MM.1S (cell line): ENCODE results near the gene PAQR5.

Source experiments
- EZH2phosphoT487 ChIP-seq: fragments of 300-600 bp; sonication (generic); IDR thresholded peaks from 2 replicates; pipeline ENCODE4 v1.6.1; 2018; ENCODE audit warnings: antibody characterized with exemption, low read length
- TF ChIP-seq, protein P1 (sequence below): fragments of 300-600 bp; sonication (generic); IDR thresholded peaks from 2 replicates; pipeline ENCODE4 v1.5.1; 2016; ENCODE audit warnings: antibody characterized with exemption, low read length, mixed read lengths

DNA sequence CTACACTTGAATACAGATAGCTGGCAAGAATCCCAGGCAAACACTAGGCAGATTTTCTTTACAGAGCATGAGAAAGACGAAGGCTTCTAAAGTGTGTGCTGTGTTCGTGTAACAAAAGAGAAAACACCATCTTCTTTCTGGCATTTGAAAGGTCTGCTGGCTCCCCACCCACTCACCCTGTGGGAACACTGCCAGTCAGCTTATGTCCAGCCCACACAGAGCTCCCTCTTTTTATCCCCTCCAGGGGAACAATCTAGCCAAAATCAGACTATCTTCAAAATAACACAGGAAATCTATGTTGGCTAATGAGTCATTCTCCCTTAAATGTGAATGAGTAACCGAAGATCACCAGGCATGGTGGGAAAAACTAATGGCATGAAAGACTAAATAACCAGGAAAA lies 45.6 kb upstream of the PAQR5 start:
- TF ChIP-seq, protein P1, sequence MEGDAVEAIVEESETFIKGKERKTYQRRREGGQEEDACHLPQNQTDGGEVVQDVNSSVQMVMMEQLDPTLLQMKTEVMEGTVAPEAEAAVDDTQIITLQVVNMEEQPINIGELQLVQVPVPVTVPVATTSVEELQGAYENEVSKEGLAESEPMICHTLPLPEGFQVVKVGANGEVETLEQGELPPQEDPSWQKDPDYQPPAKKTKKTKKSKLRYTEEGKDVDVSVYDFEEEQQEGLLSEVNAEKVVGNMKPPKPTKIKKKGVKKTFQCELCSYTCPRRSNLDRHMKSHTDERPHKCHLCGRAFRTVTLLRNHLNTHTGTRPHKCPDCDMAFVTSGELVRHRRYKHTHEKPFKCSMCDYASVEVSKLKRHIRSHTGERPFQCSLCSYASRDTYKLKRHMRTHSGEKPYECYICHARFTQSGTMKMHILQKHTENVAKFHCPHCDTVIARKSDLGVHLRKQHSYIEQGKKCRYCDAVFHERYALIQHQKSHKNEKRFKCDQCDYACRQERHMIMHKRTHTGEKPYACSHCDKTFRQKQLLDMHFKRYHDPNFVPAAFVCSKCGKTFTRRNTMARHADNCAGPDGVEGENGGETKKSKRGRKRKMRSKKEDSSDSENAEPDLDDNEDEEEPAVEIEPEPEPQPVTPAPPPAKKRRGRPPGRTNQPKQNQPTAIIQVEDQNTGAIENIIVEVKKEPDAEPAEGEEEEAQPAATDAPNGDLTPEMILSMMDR: no peak
- no peak for TF ChIP-seq EZH2phosphoT487
